PC-3 (cell line): ENCODE measurements around the gene KIF18B. TPM values are rescaled to one million over a fixed set of nuclear protein-coding genes. Genes with fewer than 3 reads are reported as not detected.

Experiments
- ATAC-seq: fragments of 200-7000 bp; cut with Tn5 transposase; 2 replicates; pipeline ENCODE4 v1.9.1; 2020; ENCODE audit warnings: mild to moderate bottlenecking, moderate library complexity
- BruUV-seq: library from RNA; stranded (reverse); fragments of 400-500 nt; replicated peaks from 2 replicates; lab custom pipeline; 2021; lab: Mats Ljungman, UMichigan
- CTCF ChIA-PET: fragments of 300-600 bp; sonication (Branson Sonifier 250); formaldehyde crosslinking; loops from one replicate; lab custom pipeline; 2022; ENCODE audit warnings: antibody characterized with exemption; lab: Charles Lee
- POLR2A ChIA-PET: fragments of 300-600 bp; sonication (Branson Sonifier 250); formaldehyde crosslinking; loops from one replicate; lab custom pipeline; 2022; ENCODE audit warnings: antibody characterized with exemption; ENCODE audit not compliant: unreplicated experiment; lab: Charles Lee
- DNase-seq: peaks from one replicate; pipeline ENCODE4 v3.0.0-alpha.2; 2015
- H2AFZ ChIP-seq: fragments of 300-600 bp; sonication (generic); 2 replicates; pipeline ENCODE4 v1.6.0; 2016; ENCODE audit warnings: antibody characterized with exemption, low read length
- H3F3A ChIP-seq: fragments of 300-600 bp; sonication (generic); one replicate; pipeline ENCODE4 v1.6.0; 2017; ENCODE audit warnings: antibody characterized with exemption, low read length, control low read depth, mild to moderate bottlenecking; ENCODE audit not compliant: unreplicated experiment
- H3K27ac ChIP-seq: fragments of 300-600 bp; sonication (generic); 2 replicates; pipeline ENCODE4 v1.5.1; 2016; ENCODE audit warnings: mild to moderate bottlenecking, low read length
- H3K27me3 ChIP-seq: fragments of 300-600 bp; sonication (generic); 2 replicates; pipeline ENCODE4 v1.6.1; 2016; ENCODE audit warnings: low read length, mixed read lengths
- H3K36me3 ChIP-seq: fragments of 300-600 bp; sonication (generic); 2 replicates; pipeline ENCODE4 v1.6.1; 2016; ENCODE audit warnings: low read depth, mixed run types, low read length, mixed read lengths
- H3K4me1 ChIP-seq: fragments of 300-600 bp; sonication (generic); 2 replicates; pipeline ENCODE4 v1.5.1; 2016; ENCODE audit warnings: low read length; ENCODE audit not compliant: insufficient read depth
- H3K4me2 ChIP-seq: fragments of 300-600 bp; sonication (generic); 2 replicates; pipeline ENCODE4 v1.6.0; 2016; ENCODE audit warnings: low read length
- H3K4me3 ChIP-seq: fragments of 300-600 bp; sonication (generic); 2 replicates; pipeline ENCODE4 v1.5.1; 2016; ENCODE audit warnings: mild to moderate bottlenecking, low read length, mixed read lengths
- H3K79me2 ChIP-seq: fragments of 300-600 bp; sonication (generic); 2 replicates; pipeline ENCODE4 v1.6.1; 2017; ENCODE audit warnings: low read length, mixed read lengths
- H3K9ac ChIP-seq: fragments of 300-600 bp; sonication (generic); 2 replicates; pipeline ENCODE4 v1.6.0; 2016; ENCODE audit warnings: mild to moderate bottlenecking, low read length
- H3K9me2 ChIP-seq: fragments of 300-600 bp; sonication (generic); replicated peaks from 2 replicates; pipeline ENCODE4 v1.6.1; 2016; ENCODE audit warnings: mixed run types, low read length, mixed read lengths
- H3K9me3 ChIP-seq: fragments of 300-600 bp; sonication (generic); 2 replicates; pipeline ENCODE4 v1.6.1; 2016; ENCODE audit warnings: low read length, mixed read lengths
- H4K20me1 ChIP-seq: fragments of 300-600 bp; sonication (generic); 2 replicates; pipeline ENCODE4 v1.6.1; 2016; ENCODE audit warnings: low read length, mixed read lengths
- EZH2 ChIP-seq: fragments of 300-600 bp; sonication (generic); IDR thresholded peaks from one replicate; pipeline ENCODE4 v1.6.1; 2017; ENCODE audit warnings: antibody characterized with exemption, mild to moderate bottlenecking, low read length; ENCODE audit not compliant: unreplicated experiment
- EZH2phosphoT487 ChIP-seq: fragments of 300-600 bp; sonication (generic); IDR thresholded peaks from 2 replicates; pipeline ENCODE4 v1.6.1; 2018; ENCODE audit warnings: mild to moderate bottlenecking, antibody characterized with exemption, low read length, borderline replicate concordance
- intact Hi-C: fragments of 100-400 bp; cut with micrococcal nuclease; formaldehyde crosslinking; loops from 2 replicates; pipeline ENCODE4 v1.9.0; 2023
- total RNA-seq: library from RNA; depleted of rRNA; stranded (reverse); fragments of >200 nt; gene quantifications from 2 replicates; pipeline ENCODE4 v1.2.3, GENCODE V29; 2014
- TF ChIP-seq, protein P1 (sequence below): fragments of 300-600 bp; sonication (generic); conservative IDR thresholded peaks from 2 replicates; pipeline ENCODE4 v1.5.1; 2017; ENCODE audit warnings: antibody characterized with exemption, low read depth, mild to moderate bottlenecking, low read length

Gene KIF18B
- total RNA-seq, 1 experiment from 2014 or later: 25.0 TPM

DNA sequence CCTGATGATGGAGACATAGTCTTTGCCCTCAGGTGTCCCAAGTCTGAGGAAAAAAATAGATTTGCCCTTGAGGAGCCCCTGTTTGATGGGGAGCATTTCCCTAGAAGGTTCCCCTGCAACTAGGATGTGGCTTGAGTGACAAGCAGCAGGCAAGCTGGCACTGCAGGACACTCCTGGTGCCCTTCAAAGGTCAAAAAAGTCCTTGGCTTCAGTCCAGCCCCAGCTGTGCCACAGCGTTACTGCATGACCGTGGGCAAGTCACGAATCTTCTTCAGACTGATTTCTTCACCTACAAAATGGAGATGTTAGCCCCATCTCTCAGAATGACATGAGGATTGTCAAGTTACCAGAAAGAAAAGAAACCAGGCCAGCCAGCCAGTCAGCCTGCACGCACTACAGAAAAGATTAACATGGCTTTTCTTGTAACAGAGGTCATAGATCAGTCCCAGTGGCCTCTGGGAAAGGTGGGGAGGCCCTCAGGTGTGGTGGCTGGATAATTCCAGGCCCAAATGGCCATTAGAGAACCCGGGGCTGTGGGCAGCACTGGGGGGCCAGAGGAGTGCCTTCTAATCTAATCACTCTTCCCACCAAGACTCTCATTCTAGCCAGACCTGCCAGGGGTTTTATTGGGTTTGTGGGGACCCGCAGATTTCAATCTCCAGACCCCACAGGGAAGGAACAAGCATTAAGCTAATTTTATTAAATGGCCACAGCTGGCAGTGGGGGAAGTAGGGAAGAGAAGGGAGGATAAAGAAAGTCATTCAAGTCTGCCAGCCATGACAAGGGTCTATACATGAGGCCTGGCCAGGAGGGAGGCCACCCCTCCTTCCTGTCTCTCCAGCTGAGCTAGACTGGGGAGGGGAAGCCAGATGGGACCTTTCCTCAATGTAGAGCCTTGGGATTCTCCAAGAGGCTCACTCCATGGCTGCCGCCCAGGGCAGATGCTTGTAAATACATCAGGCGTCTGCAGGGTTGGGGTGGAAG is 9.7 kb upstream of the KIF18B start:
- ATAC-seq: no peak
- Histone ChIP-seq H3K4me3 (no peak overlapping the region), H4K20me1 (no peaks in the 10 kb centered on the region), H2AFZ (no peak overlapping the region), H3K9me2 (no peaks in the 10 kb centered on the region), H3K4me2 (no peak overlapping the region), H3K9me3 (no peaks in the 10 kb centered on the region), H3K27me3 (no peaks in the 10 kb centered on the region), H3K36me3 (no peaks in the 10 kb centered on the region), H3K27ac (no peak overlapping the region), H3K79me2 (no peaks in the 10 kb centered on the region), H3K9ac (no peak overlapping the region), H3F3A (no peaks in the 10 kb centered on the region), H3K4me1 (peaks cover 5% of the 10 kb centered on the region; the same call in 1 of the 2 replicates)
- POLR2A ChIA-PET: no interaction called here
- TF ChIP-seq EZH2 (no peak), EZH2phosphoT487 (no peak)
- TF ChIP-seq, protein P1, sequence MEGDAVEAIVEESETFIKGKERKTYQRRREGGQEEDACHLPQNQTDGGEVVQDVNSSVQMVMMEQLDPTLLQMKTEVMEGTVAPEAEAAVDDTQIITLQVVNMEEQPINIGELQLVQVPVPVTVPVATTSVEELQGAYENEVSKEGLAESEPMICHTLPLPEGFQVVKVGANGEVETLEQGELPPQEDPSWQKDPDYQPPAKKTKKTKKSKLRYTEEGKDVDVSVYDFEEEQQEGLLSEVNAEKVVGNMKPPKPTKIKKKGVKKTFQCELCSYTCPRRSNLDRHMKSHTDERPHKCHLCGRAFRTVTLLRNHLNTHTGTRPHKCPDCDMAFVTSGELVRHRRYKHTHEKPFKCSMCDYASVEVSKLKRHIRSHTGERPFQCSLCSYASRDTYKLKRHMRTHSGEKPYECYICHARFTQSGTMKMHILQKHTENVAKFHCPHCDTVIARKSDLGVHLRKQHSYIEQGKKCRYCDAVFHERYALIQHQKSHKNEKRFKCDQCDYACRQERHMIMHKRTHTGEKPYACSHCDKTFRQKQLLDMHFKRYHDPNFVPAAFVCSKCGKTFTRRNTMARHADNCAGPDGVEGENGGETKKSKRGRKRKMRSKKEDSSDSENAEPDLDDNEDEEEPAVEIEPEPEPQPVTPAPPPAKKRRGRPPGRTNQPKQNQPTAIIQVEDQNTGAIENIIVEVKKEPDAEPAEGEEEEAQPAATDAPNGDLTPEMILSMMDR: no peak
- no TSS peak for BruUV-seq
- CTCF ChIA-PET: interaction anchor here (0.5 kb wide), 1 partner anchor 11 kb away, joined by 3 read pairs; the partner anchor contains the start of gene C1QL1
- DNase-seq: no peak
- intact Hi-C loops: no loop called here

DNA sequence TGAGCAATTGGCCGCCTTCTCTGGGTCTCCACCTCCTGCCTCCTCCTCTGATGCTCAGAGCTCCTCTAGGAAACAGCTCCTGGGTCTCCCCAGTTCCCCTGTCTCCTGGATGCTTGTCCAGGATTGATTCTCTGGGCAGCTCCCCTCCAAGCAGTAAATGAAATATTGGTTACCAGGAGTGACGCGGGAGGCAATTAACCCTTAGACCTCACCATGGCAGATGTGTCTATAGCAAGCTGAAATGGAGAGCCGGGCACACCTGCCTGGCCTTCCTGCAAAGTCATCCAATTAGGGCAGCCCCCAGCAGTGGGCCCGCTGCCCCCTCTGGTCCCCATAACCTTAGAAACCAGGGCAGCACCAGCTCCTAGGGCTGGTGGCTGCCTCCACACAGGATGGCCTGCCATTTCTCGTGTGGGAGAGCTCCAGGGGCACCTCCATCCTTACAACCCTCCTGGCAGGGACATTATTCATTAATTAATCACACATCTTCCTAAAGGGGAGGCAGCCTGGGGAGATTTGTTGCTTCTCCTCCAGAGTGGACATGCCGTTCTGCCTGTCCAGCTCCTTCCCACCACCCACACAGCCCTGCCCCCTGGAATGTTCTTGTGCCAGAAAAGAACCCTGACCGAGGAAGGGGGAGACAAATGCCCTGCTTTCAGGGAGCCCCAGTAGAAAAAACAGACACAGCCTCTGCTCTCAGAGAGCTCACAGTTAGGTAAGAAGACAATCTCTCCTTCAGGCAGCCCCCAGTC is 8.3 kb upstream of the KIF18B start:
- POLR2A ChIA-PET: no interaction called here
- H3K27ac ChIP-seq: no peak overlapping the region

More for the DNA sequence above, 8.3 kb upstream of the KIF18B start:
- no peak for ATAC-seq
- BruUV-seq: no TSS peak
- Histone ChIP-seq H3K79me2 (no peaks in the 10 kb centered on the region), H3K4me2 (no peak overlapping the region), H3K27me3 (no peaks in the 10 kb centered on the region), H3K36me3 (no peaks in the 10 kb centered on the region), H3K9me3 (no peaks in the 10 kb centered on the region), H2AFZ (no peak overlapping the region), H3K4me3 (no peak overlapping the region), H3K9me2 (no peaks in the 10 kb centered on the region), H3K9ac (no peak overlapping the region), H3K4me1 (peaks cover 3% of the 10 kb centered on the region; the same call in 1 of the 2 replicates), H4K20me1 (no peaks in the 10 kb centered on the region), H3F3A (no peaks in the 10 kb centered on the region)
- TF ChIP-seq EZH2: no peak
- TF ChIP-seq, protein P1: no peak
- TF ChIP-seq EZH2phosphoT487: no peak
- no peak for DNase-seq
- intact Hi-C loops: no loop called here
- CTCF ChIA-PET: no interaction called here
